Measurements from ENCODE around the gene LAMA2.

Gene LAMA2

GRCh38 chr6:129297592-129297991, 414.7 kb downstream of the LAMA2 start:
- TF ChIP-seq REST (IDR thresholded peaks at IDR 0.05; ENCODE audit: low read depth) (no peak), CEBPB (IDR thresholded peaks at IDR 0.05) (no peak), YY1 (IDR thresholded peaks at IDR 0.05; ENCODE audit: low read depth) (no peak), TCF12 (IDR thresholded peaks at IDR 0.05; ENCODE audit: low read depth) (no peak), RAD21 (IDR thresholded peaks at IDR 0.05; ENCODE audit: low read depth) (no peak), TEAD4 (IDR thresholded peaks at IDR 0.05) (no peak), FOXM1 (IDR thresholded peaks at IDR 0.05; ENCODE audit: borderline replicate concordance, low read depth) (no peak), EP300 (IDR thresholded peaks at IDR 0.05; ENCODE audit: borderline replicate concordance) (no peak), ZBTB7A (IDR thresholded peaks at IDR 0.05; ENCODE audit: low read depth) (no peak)

GRCh38 chr6:129302671-129303070, 419.7 kb downstream of the LAMA2 start:
- TF ChIP-seq TCF12 (IDR thresholded peaks at IDR 0.05; ENCODE audit: low read depth) (no peak), ZBTB7A (IDR thresholded peaks at IDR 0.05; ENCODE audit: low read depth) (no peak), NFIC (IDR thresholded peaks at IDR 0.05) (no peak), RAD21 (IDR thresholded peaks at IDR 0.05; ENCODE audit: low read depth) (no peak), TAF1 (IDR thresholded peaks at IDR 0.05; ENCODE audit: low read depth) (no peak), TEAD4 (IDR thresholded peaks at IDR 0.05) (no peak), EGR1 (IDR thresholded peaks at IDR 0.05) (no peak), YY1 (IDR thresholded peaks at IDR 0.05; ENCODE audit: low read depth) (no peak), FOXM1 (IDR thresholded peaks at IDR 0.05; ENCODE audit: borderline replicate concordance, low read depth) (no peak), MAX (IDR thresholded peaks at IDR 0.05) (no peak)

GRCh38 chr6:129306826-129307225, 423.9 kb downstream of the LAMA2 start:
- TF ChIP-seq REST (IDR thresholded peaks at IDR 0.05; ENCODE audit: low read depth) = no peak
- TF ChIP-seq FOXM1 (IDR thresholded peaks at IDR 0.05; ENCODE audit: borderline replicate concordance, low read depth) = no peak
- TF ChIP-seq TCF12 (IDR thresholded peaks at IDR 0.05; ENCODE audit: low read depth) = no peak
- TF ChIP-seq EGR1 (IDR thresholded peaks at IDR 0.05) = no peak
- TF ChIP-seq YY1 (IDR thresholded peaks at IDR 0.05; ENCODE audit: low read depth) = no peak
- no peak for TF ChIP-seq MAX (IDR thresholded peaks at IDR 0.05)
- TF ChIP-seq TAF1 (IDR thresholded peaks at IDR 0.05; ENCODE audit: low read depth) = no peak
- no peak for TF ChIP-seq CEBPB (IDR thresholded peaks at IDR 0.05)
- TF ChIP-seq RAD21 (IDR thresholded peaks at IDR 0.05; ENCODE audit: low read depth) = no peak
- TF ChIP-seq USF1 (IDR thresholded peaks at IDR 0.05) = no peak

GRCh38 chr6:129307845-129308244, 424.9 kb downstream of the LAMA2 start:
- TF ChIP-seq EGR1 (IDR thresholded peaks at IDR 0.05) (no peak), ZBTB7A (IDR thresholded peaks at IDR 0.05; ENCODE audit: low read depth) (no peak), TEAD4 (IDR thresholded peaks at IDR 0.05) (no peak), REST (IDR thresholded peaks at IDR 0.05; ENCODE audit: low read depth) (no peak), USF1 (IDR thresholded peaks at IDR 0.05) (no peak), YY1 (IDR thresholded peaks at IDR 0.05; ENCODE audit: low read depth) (no peak), MAX (IDR thresholded peaks at IDR 0.05) (no peak), EP300 (IDR thresholded peaks at IDR 0.05; ENCODE audit: borderline replicate concordance) (no peak), CEBPB (IDR thresholded peaks at IDR 0.05) (no peak), FOXM1 (IDR thresholded peaks at IDR 0.05; ENCODE audit: borderline replicate concordance, low read depth) (no peak), RAD21 (IDR thresholded peaks at IDR 0.05; ENCODE audit: low read depth) (no peak), NFIC (IDR thresholded peaks at IDR 0.05) (no peak), CREB1 (IDR thresholded peaks at IDR 0.05; ENCODE audit: low read depth) (no peak), TCF12 (IDR thresholded peaks at IDR 0.05; ENCODE audit: low read depth) (no peak)
